NCI-H1436 (cell line): ENCODE measurements around the gene TMED4.

ENCODE experiments used
- DNase-seq: peaks from one replicate; lab custom pipeline; 2025; lab: John Stamatoyannopoulos, UW

Gene TMED4

GRCh38 chr7:44539669-44540506 lies 42.1 kb downstream of the TMED4 start:
- no peak for DNase-seq

- no peak for DNase-seq
Observed at GRCh38 chr7:44538798-44539668, 43.0 kb downstream of the TMED4 start.

GRCh38 chr7:44538093-44538797 lies 43.8 kb downstream of the TMED4 start:
- DNase-seq, result no peak

- no peak for DNase-seq
Observed at GRCh38 chr7:44537442-44537841, 44.6 kb downstream of the TMED4 start.

GRCh38 chr7:44536090-44536489 lies 45.9 kb downstream of the TMED4 start:
- no peak for DNase-seq

- no peak for DNase-seq
Observed at GRCh38 chr7:44535348-44536064, 46.5 kb downstream of the TMED4 start.

- DNase-seq, result peak; percentile 56
Observed at GRCh38 chr7:44534501-44534900, 47.5 kb downstream of the TMED4 start.

- no peak for DNase-seq
Observed at GRCh38 chr7:44534087-44534486, 47.9 kb downstream of the TMED4 start.

GRCh38 chr7:44533301-44534055 lies 48.6 kb downstream of the TMED4 start:
- DNase-seq, result no peak

- no peak for DNase-seq
Observed at GRCh38 chr7:44531421-44532380, 50.3 kb downstream of the TMED4 start.

- DNase-seq, result no peak
Observed at GRCh38 chr7:44530990-44531389, 51.0 kb downstream of the TMED4 start.
